ENCODE results near the gene USP48. TPM values are rescaled to one million over a fixed set of nuclear protein-coding genes. Genes with fewer than 3 reads are reported as not detected.
A peak's percentile ranks its signal among the peaks of the same experiment; 100 is the strongest.

Gene USP48
- total and polyA plus RNA-seq, 2 of the 4 experiments (the other 2 are of a cell fraction): 24.7 to 25.0 TPM

- Histone ChIP-seq H2BK120ac (ENCODE audit: low read depth, low read length) (no peak overlapping the region), H3K79me1 (ENCODE audit: low read depth in 1 of 2, low read length in 2 of 2) (no peaks in the 10 kb centered on the region), H3K4me2 (ENCODE audit: low read depth, low read length) (peak overlapping the region; percentile 3; the same call in 1 of the 2 replicates), H2AFZ (replicated peaks; ENCODE audit: low read length, poor library complexity) (peak overlapping the region; percentile 58), H3K4me1 (ENCODE audit: control insufficient read depth, insufficient read depth, low read length) (peaks cover 5% of the 10 kb centered on the region; the same call in 1 of the 2 replicates), H3K56ac (ENCODE audit: extremely low read depth, insufficient read depth, low read length) (no peak overlapping the region), H2AK5ac (ENCODE audit: low read depth, low read length) (no peak overlapping the region), H4K20me1 (ENCODE audit: insufficient read depth, low read length) (0 out of 2 replicates have a peak, but pooled peaks cover 5% of the 10 kb centered on the region), H4K8ac (ENCODE audit: low read depth in 2 of 2, low read length in 2 of 2) (no peak overlapping the region), H2AK9ac (replicated peaks; ENCODE audit: low read depth, low read length, poor library complexity) (no peak overlapping the region), H2BK5ac (ENCODE audit: low read depth, low read length, poor library complexity, severe bottlenecking) (no peak overlapping the region), H3K9me3 (ENCODE audit: control insufficient read depth, insufficient read depth, low read length) (no peaks in the 10 kb centered on the region), H3K27me3 (ENCODE audit: control insufficient read depth, insufficient read depth, low read length) (peaks cover 33% of the 10 kb centered on the region), H3K4me3 (ENCODE audit: insufficient read depth, low read depth, low read length) (no peak overlapping the region), H2BK15ac (ENCODE audit: low read depth, low read length) (no peak overlapping the region), H3K14ac (replicated peaks; ENCODE audit: low read depth, low read length) (no peak overlapping the region), H3K4ac (ENCODE audit: low read depth, low read length) (no peak overlapping the region), H4K5ac (ENCODE audit: low read depth, low read length) (no peak overlapping the region), H3K36me3 (ENCODE audit: control insufficient read depth, insufficient read depth, low read length) (no peaks in the 10 kb centered on the region), H3K9ac (ENCODE audit: low read depth, low read length) (no peak overlapping the region), H3K27ac (ENCODE audit: insufficient read depth, low read length) (no peak overlapping the region), H3K9me1 (ENCODE audit: insufficient read depth, low read length) (peaks cover 8% of the 10 kb centered on the region; the same call in 1 of the 2 replicates), H2BK20ac (ENCODE audit: low read depth, low read length) (no peak overlapping the region), H3K18ac (ENCODE audit: low read depth, low read length) (no peak overlapping the region), H4K91ac (ENCODE audit: insufficient read depth, low read depth, low read length) (no peak overlapping the region), H3K23ac (ENCODE audit: low read depth, low read length) (no peak overlapping the region)
- CTCF ChIA-PET: no interaction called here
- POLR2A ChIA-PET (ENCODE audit: unreplicated experiment): no interaction called here
- DNase-seq (peak; percentile 73), ATAC-seq (ENCODE audit: low read depth) (peak; percentile 63)
- dilution Hi-C loops (cut with HindIII; ENCODE audit: low sequenced_read_pairs, unreplicated experiment): no loop called here
- intact Hi-C loops (cut with micrococcal nuclease): no loop called here
- in situ Hi-C loops (cut with MboI; ENCODE audit: low sequenced_read_pairs): no loop called here
- TF ChIP-seq RAD21 (IDR thresholded peaks at IDR 0.05; ENCODE audit: low read length): no peak
- no peak for TF ChIP-seq MAZ (IDR thresholded peaks at IDR 0.05; ENCODE audit: borderline replicate concordance, low read depth, low read length)
- peak; percentile 93 for TF ChIP-seq NFE2L2 (IDR thresholded peaks at IDR 0.05; ENCODE audit: low read depth, low read length)
- TF ChIP-seq FOS (IDR thresholded peaks at IDR 0.05; ENCODE audit: low read depth, low read length): peak; percentile 96
- TF ChIP-seq BHLHE40 (IDR thresholded peaks at IDR 0.05; ENCODE audit: low read depth, low read length): peak; percentile 81
- peak; percentile 76 for TF ChIP-seq RCOR1 (IDR thresholded peaks at IDR 0.05; ENCODE audit: insufficient replicate concordance, low read length)
- TF ChIP-seq MAFK (IDR thresholded peaks at IDR 0.05; ENCODE audit: low read depth, low read length): no peak
- no peak for TF ChIP-seq ELK1 (IDR thresholded peaks at IDR 0.05; ENCODE audit: borderline replicate concordance, low read depth, low read length)
- peak; percentile 36; the same call in 1 of the 2 replicates for TF ChIP-seq USF2 (IDR thresholded peaks at IDR 0.05; ENCODE audit: low read depth, low read length)
- 42% methylated on average over 2 of the region's 10 CpGs; no CpG with 5 or more reads in 1 of the 2 experiments for WGBS, 2 experiments (ENCODE audit: extremely low coverage in 2 of 2, insufficient read length in 1 of 2)
- no TSS peak for BruUV-seq (replicated peaks)
Measured at GRCh38 chr1:21638531-21639341, 144.2 kb downstream of the USP48 start.

Measured in IMR-90 (cell line).